ENCODE data around the gene DIAPH2. TPM values are rescaled to one million over a fixed set of nuclear protein-coding genes. Genes with fewer than 3 reads are reported as not detected.

Gene DIAPH2
- polyA plus RNA-seq, 12 donors: 8.0 to 13.0 (median 9.7) TPM; not detected in 1

- no peak for DNase-seq
Measured at GRCh38 chrX:97046867-97047266, 362.2 kb downstream of the DIAPH2 start.

- DNase-seq: peak; percentile 48
Measured at GRCh38 chrX:97050392-97050791, 365.8 kb downstream of the DIAPH2 start.

GRCh38 chrX:97057349-97057909 is 372.8 kb downstream of the DIAPH2 start:
- no peak for DNase-seq

- no peak for DNase-seq
Measured at GRCh38 chrX:97060020-97060419, 375.4 kb downstream of the DIAPH2 start.

GRCh38 chrX:97065066-97065465 is 380.4 kb downstream of the DIAPH2 start:
- no peak for DNase-seq

- no peak for DNase-seq
Measured at GRCh38 chrX:97065973-97066372, 381.3 kb downstream of the DIAPH2 start.

- DNase-seq: no peak
Measured at GRCh38 chrX:97066381-97066780, 381.7 kb downstream of the DIAPH2 start.

- DNase-seq: no peak
Measured at GRCh38 chrX:97070346-97070745, 385.7 kb downstream of the DIAPH2 start.

- no peak for DNase-seq
Measured at GRCh38 chrX:97074400-97074799, 389.8 kb downstream of the DIAPH2 start.

- DNase-seq: no peak
Measured at GRCh38 chrX:97089116-97089515, 404.5 kb downstream of the DIAPH2 start.

GRCh38 chrX:97096385-97096784 is 411.7 kb downstream of the DIAPH2 start:
- no peak for DNase-seq

- DNase-seq: no peak
Measured at GRCh38 chrX:97102938-97103337, 418.3 kb downstream of the DIAPH2 start.

- DNase-seq: no peak
Measured at GRCh38 chrX:97109730-97110129, 425.1 kb downstream of the DIAPH2 start.

- DNase-seq: no peak
Measured at GRCh38 chrX:97117572-97117971, 432.9 kb downstream of the DIAPH2 start.

- DNase-seq: no peak
Measured at GRCh38 chrX:97119474-97120109, 434.9 kb downstream of the DIAPH2 start.

- DNase-seq: no peak
Measured at GRCh38 chrX:97123001-97123400, 438.4 kb downstream of the DIAPH2 start.

- DNase-seq: no peak
Measured at GRCh38 chrX:97126020-97126419, 441.4 kb downstream of the DIAPH2 start.

GRCh38 chrX:97132664-97133415 is 448.2 kb downstream of the DIAPH2 start:
- DNase-seq: no peak

GRCh38 chrX:97145934-97146333 is 461.3 kb downstream of the DIAPH2 start:
- DNase-seq: no peak

GRCh38 chrX:97155816-97156215 is 471.2 kb downstream of the DIAPH2 start:
- no peak for DNase-seq

- no peak for DNase-seq
Measured at GRCh38 chrX:97158269-97158668, 473.6 kb downstream of the DIAPH2 start.

GRCh38 chrX:97159916-97160800 is 475.5 kb downstream of the DIAPH2 start:
- no peak for DNase-seq
